GM12875 (cell line): ENCODE results near the gene NEXMIF.
"Not testable (repeated sequence)": the region's sequence is repeated elsewhere in the genome, so short reads cannot be mapped to it uniquely, and the experiment has no call there.

ENCODE experiments used
- H3K4me3 ChIP-seq: one replicate; pipeline ENCODE4 v1.5.1; 2011; ENCODE audit warnings: low read depth, low read length, control low read depth
- CTCF ChIP-seq: IDR thresholded peaks from 2 replicates; pipeline ENCODE4 v1.5.1; 2011; ENCODE audit warnings: low read depth, mild to moderate bottlenecking, control low read depth, inconsistent platforms, low read length, moderate library complexity, borderline replicate concordance; ENCODE audit not compliant: insufficient read depth

The NEXMIF gene

GRCh38 chrX:74853255-74853654 lies 72.0 kb downstream of the NEXMIF start:
- no peak for TF ChIP-seq CTCF
- no peak overlapping the region for H3K4me3 ChIP-seq

- no peak for TF ChIP-seq CTCF
- H3K4me3 ChIP-seq = no peak overlapping the region
These were observed 89.7 kb downstream of the NEXMIF start for GRCh38 chrX:74835566-74835965.

- not testable (repeated sequence) for H3K4me3 ChIP-seq
These were observed 105.5 kb downstream of the NEXMIF start for GRCh38 chrX:74819797-74820196.

- no peak overlapping the region for H3K4me3 ChIP-seq
- no peak for TF ChIP-seq CTCF
These were observed 110.6 kb downstream of the NEXMIF start for GRCh38 chrX:74814681-74815080.

- H3K4me3 ChIP-seq = no peak overlapping the region
- no peak for TF ChIP-seq CTCF
These were observed 120.7 kb downstream of the NEXMIF start for GRCh38 chrX:74804574-74804973.

GRCh38 chrX:74800062-74800461 lies 125.2 kb downstream of the NEXMIF start:
- TF ChIP-seq CTCF = no peak
- no peak overlapping the region for H3K4me3 ChIP-seq

- TF ChIP-seq CTCF = no peak
- no peak overlapping the region for H3K4me3 ChIP-seq
These were observed 127.8 kb downstream of the NEXMIF start for GRCh38 chrX:74797338-74797887.

- H3K4me3 ChIP-seq = no peak overlapping the region
- no peak for TF ChIP-seq CTCF
These were observed 136.6 kb downstream of the NEXMIF start for GRCh38 chrX:74788545-74789086.
